ENCODE data around the gene RAB44. TPM values are rescaled to one million over a fixed set of nuclear protein-coding genes. Genes with fewer than 3 reads are reported as not detected.

RAB44 gene
- total RNA-seq, 1 donor from 2014 or later, result 0.11 TPM

GRCh38 chr6:36739947-36740817, 42.6 kb downstream of the RAB44 start:
- intact Hi-C loops (cut with DNase I), result no loop called here
- DNase-seq (ENCODE audit: low spot score), result no peak

GRCh38 chr6:36740818-36741179, 43.2 kb downstream of the RAB44 start:
- intact Hi-C loops (cut with DNase I), result no loop called here
- no peak for DNase-seq (ENCODE audit: low spot score)

GRCh38 chr6:36742146-36742545, 44.5 kb downstream of the RAB44 start:
- intact Hi-C loops (cut with DNase I), result no loop called here
- no peak for DNase-seq (ENCODE audit: low spot score)

- intact Hi-C loops (cut with DNase I), result no loop called here
- no peak for DNase-seq (ENCODE audit: low spot score)
These were observed 45.4 kb downstream of the RAB44 start for GRCh38 chr6:36743032-36743431.

DNA sequence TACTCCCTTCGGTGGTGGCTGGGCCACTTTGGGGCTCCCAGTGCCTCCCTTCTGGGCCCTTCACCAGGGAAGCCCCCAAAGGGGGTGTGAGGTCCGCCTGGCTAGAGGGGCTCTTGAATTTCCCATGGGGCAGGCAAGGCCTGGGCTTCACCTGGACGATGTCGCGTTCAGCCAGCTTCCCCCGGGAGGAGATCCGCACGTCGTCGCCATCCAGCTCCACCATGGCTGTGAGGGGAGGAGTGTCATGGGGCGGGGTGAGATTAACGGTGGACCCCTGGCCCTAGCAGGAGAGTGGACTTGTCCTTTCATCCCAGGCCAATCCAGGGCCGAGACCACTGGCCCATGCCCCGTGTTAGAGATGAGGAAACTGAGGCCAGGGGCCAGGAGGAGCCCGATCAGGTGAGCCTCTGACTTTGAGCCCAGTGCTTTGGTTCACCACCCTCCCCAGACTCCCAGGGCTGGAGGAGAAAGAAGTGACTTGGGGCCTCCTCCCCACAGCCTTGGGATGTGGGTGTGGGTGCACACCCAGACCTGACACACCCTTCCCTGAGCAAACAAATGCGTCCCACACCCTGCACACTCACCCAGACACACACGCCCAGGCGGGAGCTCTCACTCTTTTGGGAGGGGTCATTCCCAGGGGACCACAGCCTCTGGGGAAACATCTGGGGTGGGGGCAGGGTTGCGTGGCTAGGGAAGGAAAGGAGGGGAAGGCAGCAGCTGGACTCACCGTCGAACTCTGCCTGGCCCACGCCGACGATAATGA, 46.1 kb downstream of the RAB44 start:
- DNase-seq (ENCODE audit: low spot score), result no peak
- intact Hi-C loops (cut with DNase I), result no loop called here

GRCh38 chr6:36744304-36744673, 46.7 kb downstream of the RAB44 start:
- intact Hi-C loops (cut with DNase I), result no loop called here
- DNase-seq (ENCODE audit: low spot score), result no peak

- no peak for DNase-seq (ENCODE audit: low spot score)
- intact Hi-C loops (cut with DNase I), result no loop called here
These were observed 47.7 kb downstream of the RAB44 start for GRCh38 chr6:36745283-36745682.

GRCh38 chr6:36745836-36746235, 48.2 kb downstream of the RAB44 start:
- intact Hi-C loops (cut with DNase I), result no loop called here
- DNase-seq (ENCODE audit: low spot score), result no peak

- intact Hi-C loops (cut with DNase I), result no loop called here
These were observed 48.6 kb downstream of the RAB44 start for GRCh38 chr6:36746251-36746650.

GRCh38 chr6:36749829-36750489, 52.3 kb downstream of the RAB44 start:
- DNase-seq (ENCODE audit: low spot score), result no peak
- intact Hi-C loops (cut with DNase I), result no loop called here

More at GRCh38 chr6:36746251-36746650, 48.6 kb downstream of the RAB44 start:
- DNase-seq (ENCODE audit: low spot score), result no peak

GRCh38 chr6:36751091-36751490, 53.5 kb downstream of the RAB44 start:
- no peak for DNase-seq (ENCODE audit: low spot score)
- intact Hi-C loops (cut with DNase I), result no loop called here

GRCh38 chr6:36751833-36752186, 54.2 kb downstream of the RAB44 start:
- intact Hi-C loops (cut with DNase I), result no loop called here
- no peak for DNase-seq (ENCODE audit: low spot score)

GRCh38 chr6:36752187-36752885, 54.7 kb downstream of the RAB44 start:
- no peak for DNase-seq (ENCODE audit: low spot score)
- intact Hi-C loops (cut with DNase I), result no loop called here

DNA sequence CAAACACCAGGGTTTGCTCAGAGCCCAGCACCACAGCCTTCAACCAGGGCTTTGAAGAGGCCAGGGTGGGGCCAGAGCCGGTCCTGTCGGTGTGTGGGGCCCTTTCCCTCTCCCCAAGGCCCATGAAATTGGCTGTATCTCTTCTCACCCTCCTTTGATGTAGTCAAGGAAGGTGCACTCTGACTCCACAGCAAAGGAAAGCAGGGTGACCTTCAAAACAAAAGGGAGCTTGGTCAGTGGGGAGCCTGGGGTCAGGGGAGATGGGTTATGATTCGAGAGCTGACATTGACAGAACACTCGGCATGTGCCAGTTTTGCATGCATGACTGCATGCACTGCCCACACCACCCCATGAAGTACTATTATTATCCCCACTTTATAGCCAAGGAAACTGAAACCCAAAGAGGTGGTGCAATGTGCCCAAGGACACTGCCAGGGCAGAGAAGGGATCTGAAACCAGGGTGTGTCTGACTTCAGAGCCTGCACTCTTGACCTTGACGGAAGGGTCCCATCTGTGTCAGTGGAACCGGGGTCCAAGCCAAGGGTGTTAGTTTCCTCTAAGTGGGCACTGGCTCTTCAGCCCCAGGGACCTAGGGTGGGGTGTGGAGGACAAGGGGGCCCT, 55.4 kb downstream of the RAB44 start:
- no peak for DNase-seq (ENCODE audit: low spot score)
- intact Hi-C loops (cut with DNase I), result no loop called here

DNA sequence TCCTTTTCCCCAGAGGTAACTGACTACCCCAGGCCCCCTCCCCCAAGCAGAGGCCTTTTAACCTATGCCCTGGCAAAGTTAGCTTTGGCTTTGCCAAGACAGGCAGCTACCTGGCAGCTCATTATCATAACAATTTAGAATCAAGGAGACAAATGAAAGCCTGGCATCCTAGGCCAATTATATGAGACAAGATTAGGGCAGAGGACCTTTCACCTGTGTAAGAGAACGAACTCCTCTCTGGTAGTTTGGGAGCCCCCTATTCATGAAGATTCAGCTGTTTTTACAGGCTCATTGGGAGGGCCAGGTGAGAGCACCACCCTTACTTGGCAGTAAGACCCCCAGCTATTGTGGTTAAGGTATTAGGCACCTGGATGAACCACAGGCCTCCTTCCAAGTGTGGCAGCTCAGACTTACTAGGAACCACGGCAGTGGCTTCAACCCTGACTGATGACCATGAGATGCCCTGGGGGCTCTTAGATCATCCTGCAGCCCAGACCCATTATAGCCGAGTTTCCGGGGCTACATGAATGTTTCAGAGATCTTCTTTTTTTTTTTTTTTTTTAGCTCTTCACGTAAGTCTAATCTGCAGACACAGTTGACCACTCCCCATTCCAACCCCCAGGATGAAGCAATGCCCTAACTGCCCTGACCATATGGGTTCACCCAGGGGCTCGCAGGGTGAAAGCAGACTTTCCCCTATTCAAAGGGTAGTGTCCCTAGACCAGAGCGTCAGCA, 56.2 kb downstream of the RAB44 start:
- no peak for DNase-seq (ENCODE audit: low spot score)
- intact Hi-C loops (cut with DNase I), result no loop called here

DNA sequence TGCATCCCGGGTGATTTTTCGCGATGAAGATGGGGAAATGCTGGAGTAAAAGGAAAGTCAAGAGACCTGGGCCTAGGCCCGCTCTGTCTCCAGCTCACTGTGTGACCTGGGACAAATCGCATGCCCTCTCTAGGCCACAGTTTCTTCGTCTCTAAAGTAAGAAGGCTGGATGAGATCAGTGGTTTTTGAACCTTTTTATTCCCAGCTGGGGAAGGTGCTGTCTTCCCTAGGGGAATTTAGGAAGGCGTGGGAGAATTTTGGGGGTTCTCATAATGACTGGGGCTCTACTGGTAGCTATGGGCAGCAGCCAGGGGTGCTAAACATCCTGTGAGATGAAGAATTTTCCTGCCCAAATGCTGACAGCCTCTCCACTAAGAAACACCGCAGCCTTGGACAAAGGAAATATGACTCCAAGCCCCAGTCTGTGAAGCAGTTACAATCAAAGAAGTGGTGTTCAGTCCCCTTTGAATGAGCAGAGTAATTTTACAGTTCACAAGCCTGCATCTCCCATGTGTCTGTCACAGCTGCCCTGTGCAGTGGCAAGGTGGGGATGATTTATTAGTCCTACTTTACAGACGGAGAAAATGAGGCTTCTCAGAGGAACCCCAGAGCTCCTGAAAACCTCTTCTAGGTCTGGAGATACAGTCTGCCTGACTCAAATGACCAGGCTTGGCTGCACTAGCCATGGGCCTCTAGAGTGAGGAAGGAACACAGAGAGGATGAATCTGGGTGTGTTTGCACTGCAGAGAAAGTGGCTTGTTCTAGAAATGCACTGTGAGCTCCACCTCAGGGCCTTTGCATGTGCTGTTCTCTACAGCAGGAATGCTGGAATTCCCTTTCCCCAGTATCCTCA, 57.2 kb downstream of the RAB44 start:
- DNase-seq (ENCODE audit: low spot score), result no peak
- intact Hi-C loops (cut with DNase I), result loop anchor here (5.0 kb wide), 2 partner anchors 73 to 133 kb away; no protein-coding TSS in a partner anchor

GRCh38 chr6:36755435-36756348, 58.1 kb downstream of the RAB44 start:
- intact Hi-C loops (cut with DNase I), result loop anchor here (5.0 kb wide), 2 partner anchors 73 to 133 kb away; no protein-coding TSS in a partner anchor
- DNase-seq (ENCODE audit: low spot score), result no peak
